Activated CD4-positive, alpha-beta T cell treated with anti-CD3 and anti-CD28 coated beads, Interleukin-10, Interleukin-2, amounts not matched to agents 100 ng/mL and 50 ng/mL, durations not matched to agents 16 hours and 8 hours (primary cell): ENCODE data around the gene SHH.

ENCODE experiments used
- DNase-seq: peaks from one replicate; pipeline ENCODE4 v3.0.0-alpha.2; 2020

Gene SHH

GRCh38 chr7:155790666-155791065 lies 21.6 kb downstream of the SHH start:
- no peak for DNase-seq

DNA sequence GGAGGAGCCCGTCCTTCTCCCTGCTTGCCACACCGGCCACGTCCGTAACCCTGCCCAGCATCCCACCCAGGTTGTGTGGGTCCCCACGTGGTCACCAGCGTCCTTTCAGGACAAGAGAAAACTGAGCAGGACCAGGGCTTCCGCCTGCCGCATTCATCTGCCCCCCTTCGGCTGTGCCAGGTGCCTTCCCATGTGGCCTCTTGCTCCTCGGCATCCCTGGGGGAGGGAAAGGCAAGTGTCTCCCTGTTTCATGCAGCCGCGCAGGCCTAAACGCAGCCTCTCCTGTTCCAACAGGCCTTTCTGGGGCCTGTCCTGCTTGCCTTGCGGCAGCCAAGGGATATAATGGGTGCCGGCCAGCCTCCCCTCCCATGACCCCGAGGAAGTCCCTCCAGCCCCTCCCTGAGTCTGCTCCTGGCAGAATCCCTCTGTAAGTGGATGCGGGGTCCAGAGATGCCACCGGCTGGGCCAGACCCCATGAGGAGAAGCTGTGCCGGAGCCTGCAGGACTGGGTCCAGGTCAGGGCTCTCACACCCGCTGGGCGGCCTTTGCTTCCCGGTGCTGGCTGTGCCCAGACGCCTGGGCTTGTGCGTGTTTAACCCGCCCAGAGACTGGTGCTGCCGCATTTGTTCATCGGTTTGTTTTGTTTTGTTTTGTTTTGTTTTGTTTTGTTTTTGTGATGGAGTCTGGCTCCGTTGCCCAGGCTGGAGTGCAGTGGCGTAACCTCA lies 23.1 kb downstream of the SHH start:
- no peak for DNase-seq

GRCh38 chr7:155788616-155789000 lies 23.7 kb downstream of the SHH start:
- DNase-seq = no peak

DNA sequence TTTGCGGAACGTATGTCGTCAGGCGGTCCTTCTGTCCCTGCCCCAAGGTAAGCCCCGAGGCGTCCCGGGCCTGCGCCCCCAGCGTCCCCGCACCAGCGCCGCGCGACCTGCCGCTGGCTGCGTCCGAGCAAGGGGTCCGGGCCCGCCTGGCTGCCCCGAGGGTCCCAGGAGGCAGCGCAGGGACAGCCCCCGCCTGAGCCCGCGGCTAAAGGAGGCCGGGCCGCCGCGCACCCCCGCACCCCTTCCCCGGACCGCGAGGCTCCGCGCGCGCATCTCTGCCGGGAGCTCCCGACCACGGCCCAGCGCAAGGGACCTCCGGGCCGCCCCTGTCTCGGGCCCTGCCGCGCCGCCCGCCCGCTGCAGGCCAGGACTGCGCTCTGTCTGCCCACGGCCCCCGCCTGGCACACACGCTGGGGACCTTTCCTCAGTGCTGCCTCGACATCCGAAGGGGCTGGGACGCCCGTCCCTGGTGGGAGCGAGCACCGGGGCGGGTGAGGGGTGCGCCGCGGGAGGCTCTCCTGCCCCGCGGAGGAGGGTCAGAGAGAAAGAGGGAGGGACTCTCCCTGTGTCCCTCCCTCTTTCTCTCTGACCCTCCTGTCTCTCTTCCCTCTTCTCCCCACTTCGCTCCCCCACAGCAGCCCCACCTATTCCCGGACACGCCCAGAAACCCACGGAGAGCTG lies 25.0 kb downstream of the SHH start:
- DNase-seq = no peak

DNA sequence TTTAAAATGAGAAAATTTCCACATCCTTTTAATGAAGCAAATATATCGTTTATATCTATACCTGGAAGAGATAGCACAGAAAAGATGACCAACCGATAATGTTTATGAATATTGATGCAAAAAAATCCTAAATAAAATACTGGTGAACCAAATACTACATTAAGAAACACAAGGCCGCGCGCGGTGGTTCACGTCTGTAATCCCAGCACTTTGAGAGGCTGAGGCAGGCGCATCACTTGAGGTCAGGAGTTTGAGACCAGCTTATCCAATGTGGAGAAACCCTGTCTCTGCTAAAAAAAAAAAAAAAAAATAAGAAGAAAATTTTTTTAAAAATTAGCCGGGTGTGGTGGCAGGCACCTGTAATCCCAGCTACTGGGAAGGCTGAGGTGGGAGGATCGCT lies 25.8 kb downstream of the SHH start:
- no peak for DNase-seq

- no peak for DNase-seq
Observed at GRCh38 chr7:155785536-155785935, 26.7 kb downstream of the SHH start.

GRCh38 chr7:155782466-155782865 lies 29.8 kb downstream of the SHH start:
- no peak for DNase-seq

DNA sequence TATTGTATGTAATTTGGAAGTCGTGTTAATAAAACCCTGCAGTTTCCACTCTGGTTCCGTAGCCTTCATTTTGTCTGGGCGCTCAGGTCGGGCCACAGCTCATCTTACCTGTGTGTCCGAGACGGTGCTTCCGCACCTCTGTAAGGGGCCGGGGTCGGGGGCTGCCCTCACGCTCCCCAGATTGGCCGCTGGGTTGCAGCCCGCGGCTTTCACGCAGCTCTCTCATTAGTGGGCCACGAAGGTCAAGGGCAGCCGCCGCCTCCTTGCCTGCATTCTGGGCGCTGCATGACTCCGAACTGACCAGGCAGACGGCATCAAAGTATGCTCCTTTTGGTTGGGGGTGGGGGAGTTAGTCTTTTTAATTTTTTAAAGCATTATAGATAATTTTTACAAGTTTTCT lies 30.8 kb downstream of the SHH start:
- DNase-seq = no peak

DNA sequence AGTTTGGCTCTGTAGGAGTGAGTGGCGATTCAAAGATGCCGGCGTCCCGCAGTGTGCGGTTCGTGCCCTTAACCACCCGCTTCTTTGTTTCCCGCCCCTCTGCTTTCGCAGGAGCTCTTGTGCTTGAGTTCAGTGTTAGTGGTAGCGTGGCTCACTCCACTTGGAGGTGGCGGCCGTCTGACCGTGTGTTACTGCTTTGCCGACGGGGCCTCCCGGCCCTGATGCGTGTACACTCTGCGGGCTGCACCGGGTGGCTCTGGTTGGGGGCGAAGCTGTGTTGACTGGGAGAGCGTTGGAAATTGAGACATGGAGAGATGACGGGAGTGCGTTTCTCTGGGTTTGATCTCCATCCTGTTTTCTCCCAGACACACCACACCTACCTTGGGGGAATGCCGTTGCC lies 31.4 kb downstream of the SHH start:
- DNase-seq = no peak

GRCh38 chr7:155778349-155778748 lies 33.9 kb downstream of the SHH start:
- no peak for DNase-seq

GRCh38 chr7:155776606-155777005 lies 35.7 kb downstream of the SHH start:
- DNase-seq = no peak

DNA sequence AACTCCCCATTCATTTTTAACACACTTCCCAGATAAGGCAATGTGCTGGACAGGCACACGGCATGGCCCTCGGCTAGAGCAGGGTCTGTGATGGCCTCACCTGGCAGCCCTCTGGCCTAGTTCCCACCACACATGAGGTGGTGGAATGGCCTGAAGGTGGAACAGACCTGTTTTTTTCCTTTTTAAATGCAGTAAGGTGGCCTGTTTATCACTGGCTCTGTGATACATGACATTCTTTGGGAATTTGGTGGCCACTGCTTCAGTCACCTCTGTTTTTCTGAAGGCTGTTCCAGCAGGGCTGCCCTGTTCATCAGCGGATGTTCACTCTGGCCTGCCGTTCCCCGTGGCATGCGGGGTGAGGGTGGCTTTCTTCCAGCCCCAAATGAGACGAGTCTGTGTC lies 36.6 kb downstream of the SHH start:
- DNase-seq = no peak

DNA sequence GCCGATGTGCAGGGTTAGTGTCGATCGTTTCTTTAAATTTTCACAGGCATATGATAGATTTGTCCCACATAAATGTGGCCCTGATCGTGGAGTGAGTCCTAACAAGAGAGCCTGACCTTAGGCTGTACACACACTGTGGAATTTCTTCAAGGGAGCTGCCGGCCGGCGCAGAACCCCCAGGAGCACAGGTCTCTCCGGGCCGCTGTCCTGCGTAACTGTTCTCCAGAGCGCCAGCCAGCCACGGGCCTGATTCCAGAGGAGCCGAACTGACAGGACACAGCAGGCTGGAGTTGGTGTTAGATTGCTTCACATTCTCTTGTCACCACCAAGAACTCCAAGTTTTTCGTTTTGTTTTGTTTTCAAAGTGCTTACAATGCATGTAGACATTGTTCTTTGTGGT lies 37.3 kb downstream of the SHH start:
- DNase-seq = no peak

DNA sequence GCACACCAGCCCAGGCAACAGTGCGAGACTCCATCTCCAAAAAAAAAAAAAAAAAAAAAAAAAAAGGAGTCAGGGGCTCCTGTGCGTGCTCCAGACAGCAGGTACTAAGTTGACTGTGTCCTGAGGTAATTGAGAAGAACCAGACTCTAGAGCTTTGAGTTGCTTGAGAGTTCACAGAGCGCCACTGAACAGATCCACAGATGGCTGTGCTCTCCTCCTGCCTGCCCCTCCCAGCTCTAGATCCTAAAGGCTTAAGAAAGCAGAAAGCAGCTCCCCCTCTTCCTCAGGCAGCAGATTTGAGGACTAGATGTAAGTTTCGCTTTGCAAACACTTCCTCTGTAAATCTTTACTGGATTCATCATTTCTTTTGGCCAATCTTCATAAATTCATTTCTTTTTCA lies 38.7 kb downstream of the SHH start:
- DNase-seq = no peak

DNA sequence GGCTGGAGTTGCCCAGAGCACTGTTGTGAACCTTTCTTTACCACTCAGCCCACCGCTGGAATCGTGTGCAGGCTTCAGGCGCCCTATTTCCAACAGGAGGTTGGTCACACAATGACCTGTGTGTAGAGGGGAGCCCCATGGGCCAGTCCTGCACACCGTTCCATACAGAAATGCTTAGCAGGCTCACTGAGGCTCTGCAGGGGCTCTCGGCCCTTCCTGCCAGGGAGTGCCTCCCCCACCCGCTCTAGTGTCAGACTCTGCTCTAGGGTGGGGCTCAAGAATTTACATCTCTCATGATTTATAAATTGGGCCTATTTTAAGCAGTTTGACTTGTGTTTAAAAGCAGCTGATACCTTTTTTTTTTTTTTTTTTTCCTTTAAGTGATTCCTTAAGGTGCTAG lies 42.0 kb downstream of the SHH start:
- DNase-seq = no peak

DNA sequence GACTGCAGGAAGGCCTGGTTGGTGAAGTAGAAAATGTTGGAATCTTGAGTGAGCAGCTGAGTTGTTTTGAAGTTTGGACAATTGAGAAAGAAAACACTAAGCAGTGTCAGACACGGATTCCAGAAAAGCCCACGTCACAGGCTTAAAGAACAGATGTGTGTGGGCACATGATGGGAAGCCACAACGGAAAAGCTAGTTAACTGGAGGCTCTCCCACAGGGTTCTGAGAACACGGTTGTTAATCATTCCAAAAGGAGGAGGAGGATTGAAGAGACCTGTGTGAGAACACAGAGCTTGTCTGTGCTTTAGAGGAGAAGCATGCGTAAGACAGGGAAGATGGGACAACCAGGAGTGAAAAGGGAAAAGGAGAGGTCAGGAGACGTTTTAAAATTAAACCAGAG lies 42.6 kb downstream of the SHH start:
- DNase-seq = no peak

GRCh38 chr7:155766966-155767916 lies 45.0 kb downstream of the SHH start:
- no peak for DNase-seq

- DNase-seq = no peak
Observed at GRCh38 chr7:155766386-155766785, 45.9 kb downstream of the SHH start.

DNA sequence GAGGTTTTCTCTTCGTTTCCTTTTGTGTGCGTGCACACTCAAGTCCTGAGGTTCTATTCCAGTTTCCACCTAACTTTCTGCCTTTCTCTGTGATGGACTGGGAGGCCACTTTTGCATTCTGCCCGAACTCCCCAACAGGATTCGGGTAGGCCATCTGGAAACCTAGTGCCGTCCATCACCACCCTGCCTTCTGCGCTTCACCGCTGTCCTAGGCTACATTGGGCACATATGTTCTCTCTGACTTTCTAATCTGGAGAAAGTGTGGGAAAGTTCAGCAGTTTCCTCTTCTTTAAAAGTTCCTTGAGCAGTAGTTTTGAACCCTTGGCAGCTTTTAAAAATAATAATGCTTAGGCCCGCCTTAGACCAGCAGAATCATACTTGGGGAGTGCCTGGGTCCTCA lies 46.8 kb downstream of the SHH start:
- DNase-seq = no peak

DNA sequence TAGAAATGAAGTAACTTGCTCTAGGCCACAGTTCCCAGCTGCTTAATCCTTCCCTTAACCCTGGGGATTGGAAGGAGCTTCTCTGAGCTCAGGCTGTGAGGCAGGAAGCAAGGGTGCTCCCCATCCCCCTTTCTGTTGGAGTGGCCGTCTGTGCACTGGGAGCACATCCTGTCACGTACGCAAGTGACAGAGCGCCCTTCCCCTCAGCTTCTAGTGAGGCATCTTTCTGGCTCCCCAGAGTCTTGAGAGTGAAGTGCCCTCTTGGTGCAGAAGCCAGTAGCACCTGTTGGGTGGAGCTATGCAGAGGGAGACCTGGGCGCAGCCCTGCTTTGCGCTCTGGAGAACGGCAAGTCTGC lies 47.8 kb downstream of the SHH start:
- DNase-seq = peak; percentile 78

- DNase-seq = peak; percentile 85
Observed at GRCh38 chr7:155763691-155764437, 48.4 kb downstream of the SHH start.

GRCh38 chr7:155763122-155763521 lies 49.1 kb downstream of the SHH start:
- no peak for DNase-seq

- DNase-seq = no peak
Observed at GRCh38 chr7:155762655-155763054, 49.6 kb downstream of the SHH start.
